HG03060 (cell line): ENCODE measurements around the gene TLCD3A.
"Not testable (repeated sequence)": the region's sequence is repeated elsewhere in the genome, so short reads cannot be mapped to it uniquely, and the experiment has no call there.

ENCODE experiments used
- ATAC-seq: cut with Tn5 transposase; IDR thresholded peaks from one replicate; pipeline ENCODE4 v1.9.1; 2021; ENCODE audit warnings: low read depth, moderate number of reproducible peaks; ENCODE audit not compliant: unreplicated experiment

TLCD3A gene

GRCh38 chr17:746783-747629 is 14.6 kb downstream of the TLCD3A start:
- no peak for ATAC-seq

- not testable (repeated sequence) for ATAC-seq
Measured at GRCh38 chr17:748604-749003, 16.2 kb downstream of the TLCD3A start.

- not testable (repeated sequence) for ATAC-seq
Measured at GRCh38 chr17:749359-749758, 17.0 kb downstream of the TLCD3A start.

- no peak for ATAC-seq
Measured at GRCh38 chr17:750431-751037, 18.1 kb downstream of the TLCD3A start.

GRCh38 chr17:751269-752001 is 19.0 kb downstream of the TLCD3A start:
- ATAC-seq, result peak; percentile 20

- ATAC-seq, result peak; percentile 61
Measured at GRCh38 chr17:752002-752619, 19.7 kb downstream of the TLCD3A start, which contains the start of gene GEMIN4. GEMIN4 (minus strand) TSS chr17:752264; CDS start chr17:752142, 122 bp downstream.

- peak; percentile 9 for ATAC-seq
Measured at GRCh38 chr17:752620-753219, 20.3 kb downstream of the TLCD3A start.

- no peak for ATAC-seq
Measured at GRCh38 chr17:753418-753817, 21.0 kb downstream of the TLCD3A start.

GRCh38 chr17:755319-755961 is 23.0 kb downstream of the TLCD3A start:
- ATAC-seq, result not testable (repeated sequence)

- not testable (repeated sequence) for ATAC-seq
Measured at GRCh38 chr17:756010-756567, 23.7 kb downstream of the TLCD3A start.

GRCh38 chr17:759964-760363 is 27.6 kb downstream of the TLCD3A start:
- ATAC-seq, result no peak

GRCh38 chr17:760371-760770 is 28.0 kb downstream of the TLCD3A start:
- ATAC-seq, result no peak

GRCh38 chr17:767076-767475 is 34.7 kb downstream of the TLCD3A start:
- ATAC-seq, result no peak

GRCh38 chr17:773016-773415 is 40.6 kb downstream of the TLCD3A start:
- ATAC-seq, result no peak

- ATAC-seq, result no peak
Measured at GRCh38 chr17:773467-774312, 41.3 kb downstream of the TLCD3A start.

- no peak for ATAC-seq
Measured at GRCh38 chr17:774313-774584, 41.9 kb downstream of the TLCD3A start.

- ATAC-seq, result no peak
Measured at GRCh38 chr17:778096-778495, 45.7 kb downstream of the TLCD3A start.

- peak; percentile 54 for ATAC-seq
Measured at GRCh38 chr17:781805-782731, 49.7 kb downstream of the TLCD3A start, which contains the start of the genes GLOD4 and MRM3. GLOD4 (minus strand) TSS chr17:782280; CDS start chr17:782255, 25 bp downstream. MRM3 (plus strand) TSS chr17:782353; CDS start chr17:782379, 26 bp downstream.
